Suprapubic skin (tissue), 4 donors: Measurements from ENCODE around the gene SSTR3. TPM values are rescaled to one million over a fixed set of nuclear protein-coding genes. Genes with fewer than 3 reads are reported as not detected.

Experiments
- DNase-seq, 2 donors: peaks; one replicate each; pipeline ENCODE4 v3.0.0-alpha.2; 2019; ENCODE audit warnings: low spot score in 2 of 2
- H3K27ac ChIP-seq: fragments of 200-600 bp; sonication (generic); one replicate; pipeline ENCODE4 v1.5.1; 2019
- H3K27me3 ChIP-seq: fragments of 200-600 bp; sonication (generic); one replicate; pipeline ENCODE4 v1.5.1; 2019
- H3K36me3 ChIP-seq: fragments of 200-600 bp; sonication (generic); one replicate; pipeline ENCODE4 v1.5.1; 2019
- H3K4me1 ChIP-seq: fragments of 200-600 bp; sonication (generic); one replicate; pipeline ENCODE4 v1.5.1; 2019
- H3K4me3 ChIP-seq: fragments of 200-600 bp; sonication (generic); one replicate; pipeline ENCODE4 v1.5.1; 2019; ENCODE audit warnings: mild to moderate bottlenecking
- H3K9me3 ChIP-seq: fragments of 200-600 bp; sonication (generic); one replicate; pipeline ENCODE4 v1.5.1; 2019
- CTCF ChIP-seq, 2 donors: fragments of 200-600 bp in 1 of 2; fragments of 450-650 bp in 1 of 2; sonication (generic) in 1 of 2; IDR thresholded peaks; one replicate each; pipeline ENCODE4 v1.5.1; 2016 to 2019; ENCODE audit warnings: antibody characterized with exemption in 2 of 2, mild to moderate bottlenecking in 1 of 2, moderate library complexity in 1 of 2
- EP300 ChIP-seq: sonication (generic); formaldehyde crosslinking; IDR thresholded peaks from one replicate; pipeline ENCODE4 v1.6.1; 2017; ENCODE audit warnings: antibody characterized with exemption
- POLR2A ChIP-seq, 2 donors: fragments of 450-650 bp; IDR thresholded peaks; one replicate each; pipeline ENCODE4 v1.6.1; 2017; ENCODE audit warnings: antibody characterized with exemption in 2 of 2, mild to moderate bottlenecking in 2 of 2, moderate library complexity in 2 of 2
- POLR2AphosphoS5 ChIP-seq, 3 donors: sonication (generic); formaldehyde crosslinking; IDR thresholded peaks; one replicate each; pipeline ENCODE4 v1.6.1; 2017; ENCODE audit warnings: antibody characterized with exemption in 3 of 3
- WGBS: methylation state at CpG from one replicate; pipeline ENCODE4 v1.1.5; 2018; 5-methylcytosine and 5-hydroxymethylcytosine counted together
- total RNA-seq, 4 donors: library from RNA; depleted of rRNA; stranded (reverse); fragments of >200 nt; gene quantifications; one replicate each; pipeline ENCODE4 v1.1.0, GENCODE V29; 2016

The SSTR3 gene
- total RNA-seq, 4 donors from 2014 or later = not detected

- DNase-seq = no peak
- Histone ChIP-seq H3K27ac (no peak overlapping the region), H3K36me3 (no peaks in the 10 kb centered on the region), H3K27me3 (peaks cover 83% of the 10 kb centered on the region), H3K9me3 (no peaks in the 10 kb centered on the region), H3K4me3 (no peak overlapping the region), H3K4me1 (peaks cover 15% of the 10 kb centered on the region)
- 95% methylated on average over 9 of the region's 9 CpGs for WGBS
- TF ChIP-seq POLR2AphosphoS5 (IDR thresholded peaks at IDR 0.05) (no peak), CTCF (IDR thresholded peaks at IDR 0.05) (no peak), POLR2A (IDR thresholded peaks at IDR 0.05) (no peak), EP300 (no peak)
Observed at GRCh38 chr22:37258005-37258752, 45.9 kb upstream of the SSTR3 start.

- H3K27ac ChIP-seq = no peak overlapping the region
- H3K9me3 ChIP-seq = no peaks in the 10 kb centered on the region
- no peaks in the 10 kb centered on the region for H3K36me3 ChIP-seq
- WGBS = 65% methylated on average over 8 of the region's 10 CpGs
- no peak overlapping the region for H3K4me3 ChIP-seq
- DNase-seq = no peak
- H3K27me3 ChIP-seq = peaks cover 79% of the 10 kb centered on the region
- peaks cover 15% of the 10 kb centered on the region for H3K4me1 ChIP-seq
- TF ChIP-seq EP300 = no peak
Observed at GRCh38 chr22:37256075-37256726, 43.9 kb upstream of the SSTR3 start.

- Histone ChIP-seq H3K9me3 (no peaks in the 10 kb centered on the region), H3K27me3 (peaks cover 73% of the 10 kb centered on the region), H3K4me3 (no peak overlapping the region), H3K36me3 (no peaks in the 10 kb centered on the region), H3K4me1 (peaks cover 12% of the 10 kb centered on the region), H3K27ac (no peak overlapping the region)
- no peak for TF ChIP-seq CTCF (IDR thresholded peaks at IDR 0.05)
- no peak for TF ChIP-seq POLR2A (IDR thresholded peaks at IDR 0.05)
- no peak for TF ChIP-seq EP300
- TF ChIP-seq POLR2AphosphoS5 (IDR thresholded peaks at IDR 0.05) = no peak
- no peak for DNase-seq
Observed at GRCh38 chr22:37255558-37256006, 43.3 kb upstream of the SSTR3 start.

- Histone ChIP-seq H3K27ac (no peak overlapping the region), H3K36me3 (no peaks in the 10 kb centered on the region), H3K4me3 (no peak overlapping the region), H3K27me3 (peaks cover 68% of the 10 kb centered on the region), H3K4me1 (peaks cover 10% of the 10 kb centered on the region), H3K9me3 (no peaks in the 10 kb centered on the region)
- DNase-seq = no peak
- WGBS = 43% methylated on average over 5 of the region's 5 CpGs
- TF ChIP-seq CTCF (IDR thresholded peaks at IDR 0.05) (no peak), POLR2A (IDR thresholded peaks at IDR 0.05) (no peak), EP300 (no peak), POLR2AphosphoS5 (IDR thresholded peaks at IDR 0.05) (no peak)
Observed at GRCh38 chr22:37254867-37255233, 42.6 kb upstream of the SSTR3 start.

GRCh38 chr22:37254209-37254866 is 42.1 kb upstream of the SSTR3 start:
- no peak for TF ChIP-seq CTCF (IDR thresholded peaks at IDR 0.05)
- no peak for TF ChIP-seq EP300
- no peak for TF ChIP-seq POLR2A (IDR thresholded peaks at IDR 0.05)
- TF ChIP-seq POLR2AphosphoS5 (IDR thresholded peaks at IDR 0.05) = no peak
- Histone ChIP-seq H3K36me3 (no peaks in the 10 kb centered on the region), H3K4me1 (peaks cover 5% of the 10 kb centered on the region), H3K27me3 (peaks cover 64% of the 10 kb centered on the region), H3K27ac (no peak overlapping the region), H3K4me3 (no peak overlapping the region), H3K9me3 (no peaks in the 10 kb centered on the region)
- no peak for DNase-seq
- 71% methylated on average over 5 of the region's 5 CpGs for WGBS
